SK-N-SH (cell line): ENCODE data around the gene OSBPL5. TPM values are rescaled to one million over a fixed set of nuclear protein-coding genes. Genes with fewer than 3 reads are reported as not detected.

Experiments
- CTCF ChIA-PET: fragments of 300-600, 350-600 bp; formaldehyde crosslinking; extraction: SDS; loops from one replicate; lab custom pipeline; 2021; lab: Yijun Ruan, JAX
- POLR2A ChIA-PET: fragments of 350-600 bp; sonication (Branson Sonifier 250); formaldehyde crosslinking; extraction: SDS; loops from one replicate; lab custom pipeline; 2020; ENCODE audit warnings: antibody characterized with exemption, inconsistent platforms; lab: Yijun Ruan, JAX
- DNase-seq: peaks from one replicate; pipeline ENCODE4 v3.0.0; 2012
- H2AFZ ChIP-seq: fragments of 200-600 bp; sonication (generic); 2 replicates; pipeline ENCODE4 v1.8.1; 2016; ENCODE audit warnings: antibody characterized with exemption, mild to moderate bottlenecking, low read depth
- H3F3A ChIP-seq: fragments of 200-600 bp; sonication (generic); replicated peaks from 2 replicates; pipeline ENCODE3; 2016; ENCODE audit warnings: antibody characterized with exemption, mild to moderate bottlenecking; ENCODE audit not compliant: insufficient read depth
- H3K27ac ChIP-seq, 2 experiments: fragments of 200-500 bp in 1 of 2; fragments of 200-600 bp in 1 of 2; sonication (Bioruptor generic) in 1 of 2; sonication (generic), shearing (Covaris generic) in 1 of 2; 2 replicates each; pipeline versions ENCODE4 v1.5.1 to v1.6.1; 2014 to 2016; ENCODE audit warnings: low read depth in 2 of 2, inconsistent platforms in 1 of 2, low read length in 1 of 2, mild to moderate bottlenecking in 1 of 2, mixed read lengths in 1 of 2
- H3K27me3 ChIP-seq: fragments of 200-600 bp; sonication (generic), shearing (Covaris generic); 2 replicates; pipeline ENCODE4 v1.6.1; 2016; ENCODE audit warnings: mixed run types; ENCODE audit not compliant: insufficient read depth
- H3K36me3 ChIP-seq, 2 experiments: fragments of 200-500 bp in 1 of 2; fragments of 200-600 bp in 1 of 2; sonication (Bioruptor generic) in 1 of 2; sonication (generic) in 1 of 2; replicated peaks in 1 of 2; 2 replicates each; pipeline versions ENCODE3 to v1.5.1; 2014 to 2016; ENCODE audit warnings: low read length in 1 of 2, mild to moderate bottlenecking in 1 of 2; ENCODE audit not compliant: insufficient read depth in 2 of 2, control insufficient read depth in 1 of 2
- H3K4me1 ChIP-seq, 2 experiments: fragments of 200-500 bp in 1 of 2; fragments of 200-600 bp in 1 of 2; sonication (Bioruptor generic) in 1 of 2; sonication (generic), shearing (Covaris generic) in 1 of 2; 2 replicates each; pipeline versions ENCODE4 v1.5.1 to v1.6.1; 2014 to 2016; ENCODE audit warnings: low read depth in 1 of 2, low read length in 1 of 2, mixed run types in 1 of 2; ENCODE audit not compliant: insufficient read depth in 2 of 2, control insufficient read depth in 1 of 2
- H3K4me2 ChIP-seq: fragments of 200-600 bp; sonication (generic), shearing (Covaris generic); 2 replicates; pipeline ENCODE4 v1.6.1; 2017; ENCODE audit warnings: mixed run types
- H3K4me3 ChIP-seq, 2 experiments: fragments of 200-500 bp in 1 of 2; fragments of 200-600 bp in 1 of 2; sonication (Bioruptor generic) in 1 of 2; sonication (generic), shearing (Covaris generic) in 1 of 2; 2 replicates each; pipeline versions ENCODE4 v1.5.1 to v1.8.1; 2014 to 2016; ENCODE audit warnings: low read depth in 2 of 2, inconsistent platforms in 1 of 2, low read length in 1 of 2, mild to moderate bottlenecking in 1 of 2, mixed read lengths in 1 of 2, moderate library complexity in 1 of 2
- H3K79me2 ChIP-seq: fragments of 200-600 bp; sonication (generic); 2 replicates; pipeline ENCODE4 v1.8.1; 2017; ENCODE audit warnings: mild to moderate bottlenecking; ENCODE audit not compliant: insufficient read depth
- H3K9ac ChIP-seq: fragments of 200-600 bp; sonication (generic); 2 replicates; pipeline ENCODE4 v1.6.1; 2017; ENCODE audit warnings: mixed run types
- H3K9me2 ChIP-seq: fragments of 200-600 bp; sonication (generic); 2 replicates; pipeline ENCODE4 v1.6.1; 2017; ENCODE audit warnings: mixed run types
- H3K9me3 ChIP-seq: fragments of 200-600 bp; sonication (generic); 2 replicates; pipeline ENCODE4 v1.6.1; 2017; ENCODE audit warnings: mixed run types, mild to moderate bottlenecking, moderate library complexity
- H4K20me1 ChIP-seq: fragments of 200-600 bp; sonication (generic); 2 replicates; pipeline ENCODE4 v1.6.1; 2017; ENCODE audit warnings: mild to moderate bottlenecking, mixed run types; ENCODE audit not compliant: insufficient read depth
- IRF3 ChIP-seq: fragments of 150-350 bp; IDR thresholded peaks from 2 replicates; pipeline ENCODE4 v1.6.1; 2016; ENCODE audit warnings: mild to moderate bottlenecking, low read depth, low read length
- RAD21 ChIP-seq: IDR thresholded peaks from 2 replicates; pipeline ENCODE4 v1.6.1; 2012; ENCODE audit warnings: mild to moderate bottlenecking, low read length
- RFX5 ChIP-seq: IDR thresholded peaks from 2 replicates; pipeline ENCODE4 v1.6.1; 2012; ENCODE audit warnings: mild to moderate bottlenecking, improper control_type of control experiment, low read length
- RXRA ChIP-seq: IDR thresholded peaks from 2 replicates; pipeline ENCODE4 v1.4.0; 2012; ENCODE audit warnings: low read depth, mild to moderate bottlenecking, borderline replicate concordance
- SIN3A ChIP-seq: IDR thresholded peaks from 2 replicates; pipeline ENCODE4 v1.6.1; 2012; ENCODE audit warnings: low read depth, mild to moderate bottlenecking, low read length, moderate library complexity, borderline replicate concordance
- WGBS: methylation state at CpG from one replicate; pipeline ENCODE4 v1.1.6; 2017; ENCODE audit warnings: low lambda C conversion rate; 5-methylcytosine and 5-hydroxymethylcytosine counted together
- polyA plus RNA-seq, 3 experiments: library from polyadenylated mRNA; depleted of rRNA; stranded (reverse); fragments of >200 nt; gene quantifications; 2 replicates each; pipeline ENCODE4 v1.2.3, GENCODE V29; 2012
- TF ChIP-seq, protein P1 (sequence below): IDR thresholded peaks from 2 replicates; pipeline ENCODE4 v1.4.0; 2012; ENCODE audit warnings: low read depth, borderline replicate concordance
- TF ChIP-seq, protein P2 (sequence below): fragments of 150-350 bp; IDR thresholded peaks from 2 replicates; pipeline ENCODE4 v1.6.1; 2017; ENCODE audit warnings: antibody characterized with exemption, low read length, low read depth, borderline replicate concordance

OSBPL5 gene
- polyA plus RNA-seq, 1 of the 3 experiments (the other 2 are of a cell fraction): 10.9 TPM

- Histone ChIP-seq H3K27ac (no peak overlapping the region), H2AFZ (no peak overlapping the region), H3K79me2 (no peaks in the 10 kb centered on the region), H3K36me3 (no peaks in the 10 kb centered on the region), H3K4me1 (no peaks in the 10 kb centered on the region), H3K9ac (no peak overlapping the region), H4K20me1 (no peaks in the 10 kb centered on the region), H3K9me3 (no peaks in the 10 kb centered on the region), H3K4me2 (no peak overlapping the region), H3K27me3 (no peaks in the 10 kb centered on the region), H3F3A (no peaks in the 10 kb centered on the region), H3K4me3 (no peak overlapping the region), H3K9me2 (no peaks in the 10 kb centered on the region)
- no peak for TF ChIP-seq RAD21
- CTCF ChIA-PET: interaction anchor here (0.9 to 1.5 kb wide), 3 partner anchors 26 to 152 kb away, joined by 3 to 4 read pairs (median 3); no protein-coding TSS in a partner anchor
- DNase-seq: no peak
- WGBS: 65% methylated on average over 7 of the region's 15 CpGs
- POLR2A ChIA-PET: no interaction called here
Observed at GRCh38 chr11:3189196-3189843, 24.2 kb upstream of the OSBPL5 start.

GRCh38 chr11:3188496-3189195 is 23.5 kb upstream of the OSBPL5 start:
- no peak for TF ChIP-seq RFX5
- no peak for TF ChIP-seq IRF3
- TF ChIP-seq, protein P1, sequence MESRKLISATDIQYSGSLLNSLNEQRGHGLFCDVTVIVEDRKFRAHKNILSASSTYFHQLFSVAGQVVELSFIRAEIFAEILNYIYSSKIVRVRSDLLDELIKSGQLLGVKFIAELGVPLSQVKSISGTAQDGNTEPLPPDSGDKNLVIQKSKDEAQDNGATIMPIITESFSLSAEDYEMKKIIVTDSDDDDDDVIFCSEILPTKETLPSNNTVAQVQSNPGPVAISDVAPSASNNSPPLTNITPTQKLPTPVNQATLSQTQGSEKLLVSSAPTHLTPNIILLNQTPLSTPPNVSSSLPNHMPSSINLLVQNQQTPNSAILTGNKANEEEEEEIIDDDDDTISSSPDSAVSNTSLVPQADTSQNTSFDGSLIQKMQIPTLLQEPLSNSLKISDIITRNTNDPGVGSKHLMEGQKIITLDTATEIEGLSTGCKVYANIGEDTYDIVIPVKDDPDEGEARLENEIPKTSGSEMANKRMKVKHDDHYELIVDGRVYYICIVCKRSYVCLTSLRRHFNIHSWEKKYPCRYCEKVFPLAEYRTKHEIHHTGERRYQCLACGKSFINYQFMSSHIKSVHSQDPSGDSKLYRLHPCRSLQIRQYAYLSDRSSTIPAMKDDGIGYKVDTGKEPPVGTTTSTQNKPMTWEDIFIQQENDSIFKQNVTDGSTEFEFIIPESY: no peak
- TF ChIP-seq SIN3A: no peak
- TF ChIP-seq, protein P2, sequence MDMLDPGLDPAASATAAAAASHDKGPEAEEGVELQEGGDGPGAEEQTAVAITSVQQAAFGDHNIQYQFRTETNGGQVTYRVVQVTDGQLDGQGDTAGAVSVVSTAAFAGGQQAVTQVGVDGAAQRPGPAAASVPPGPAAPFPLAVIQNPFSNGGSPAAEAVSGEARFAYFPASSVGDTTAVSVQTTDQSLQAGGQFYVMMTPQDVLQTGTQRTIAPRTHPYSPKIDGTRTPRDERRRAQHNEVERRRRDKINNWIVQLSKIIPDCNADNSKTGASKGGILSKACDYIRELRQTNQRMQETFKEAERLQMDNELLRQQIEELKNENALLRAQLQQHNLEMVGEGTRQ: no peak
- TF ChIP-seq RXRA: no peak
- WGBS: 75% methylated on average over 14 of the region's 17 CpGs
- no peak overlapping the region for H2AFZ ChIP-seq
- no peak overlapping the region for H3K4me2 ChIP-seq
- H3F3A ChIP-seq: no peaks in the 10 kb centered on the region
- no peak overlapping the region for H3K4me3 ChIP-seq
- H3K27me3 ChIP-seq: no peaks in the 10 kb centered on the region
- H4K20me1 ChIP-seq: no peaks in the 10 kb centered on the region
- no peaks in the 10 kb centered on the region for H3K36me3 ChIP-seq
- no peaks in the 10 kb centered on the region for H3K9me2 ChIP-seq
- ChIA-PET CTCF (interaction anchor here (0.9 to 1.5 kb wide), 3 partner anchors 25 to 151 kb away, joined by 3 to 4 read pairs (median 3); no protein-coding TSS in a partner anchor), POLR2A (no interaction called here)
- no peaks in the 10 kb centered on the region for H3K9me3 ChIP-seq
- H3K9ac ChIP-seq: no peak overlapping the region
- H3K79me2 ChIP-seq: no peaks in the 10 kb centered on the region
- no peaks in the 10 kb centered on the region for H3K4me1 ChIP-seq
- no peak overlapping the region for H3K27ac ChIP-seq
- no peak for DNase-seq
